Neural progenitor cell (in vitro differentiated cells): ENCODE data around the gene GPD1L. TPM values are rescaled to one million over a fixed set of nuclear protein-coding genes. Genes with fewer than 3 reads are reported as not detected.

ENCODE experiments used
- DNase-seq: peaks from one replicate; pipeline ENCODE4 v3.0.0-alpha.2; 2016; ENCODE audit warnings: low spot score
- H2AFZ ChIP-seq: fragments of 200-600 bp; sonication (generic); replicated peaks from 2 replicates; pipeline ENCODE4 v1.6.1; 2016; ENCODE audit warnings: antibody characterized with exemption
- H3F3A ChIP-seq: fragments of 200-600 bp; sonication (generic); 2 replicates; pipeline ENCODE4 v1.6.1; 2016; ENCODE audit warnings: antibody characterized with exemption, low read depth
- H3K27ac ChIP-seq: fragments of 200-600 bp; sonication (generic); 2 replicates; pipeline ENCODE4 v1.5.1; 2016; ENCODE audit warnings: mild to moderate bottlenecking
- H3K27me3 ChIP-seq: fragments of 200-600 bp; sonication (generic); 2 replicates; pipeline ENCODE4 v1.6.1; 2016; ENCODE audit warnings: mild to moderate bottlenecking, moderate library complexity
- H3K36me3 ChIP-seq: fragments of 200-600 bp; sonication (generic); 2 replicates; pipeline ENCODE4 v1.5.1; 2016
- H3K4me1 ChIP-seq: fragments of 200-600 bp; sonication (generic); 2 replicates; pipeline ENCODE4 v1.6.1; 2016; ENCODE audit warnings: mixed run types
- H3K4me2 ChIP-seq: fragments of 200-600 bp; sonication (generic); 2 replicates; pipeline ENCODE4 v1.6.1; 2016
- H3K4me3 ChIP-seq: fragments of 200-600 bp; sonication (generic); 2 replicates; pipeline ENCODE4 v1.5.1; 2016
- H3K79me2 ChIP-seq: fragments of 200-600 bp; sonication (generic); 2 replicates; pipeline ENCODE4 v1.6.1; 2016; ENCODE audit warnings: low read depth
- H3K9ac ChIP-seq: fragments of 200-600 bp; sonication (generic); 2 replicates; pipeline ENCODE4 v1.6.1; 2016
- H3K9me3 ChIP-seq: fragments of 200-600 bp; sonication (generic); 2 replicates; pipeline ENCODE4 v1.5.1; 2016; ENCODE audit warnings: low read depth
- H4K20me1 ChIP-seq: fragments of 200-600 bp; sonication (generic); 2 replicates; pipeline ENCODE4 v1.6.1; 2016; ENCODE audit warnings: low read depth
- H3K27ac Mint-ChIP-seq: 3 replicates; pipeline ENCODE4 v1.8.0; 2021; ENCODE audit warnings: mixed read lengths
- H3K27me3 Mint-ChIP-seq: 2 replicates; pipeline ENCODE4 v1.8.0; 2022; ENCODE audit warnings: low read depth, mild to moderate bottlenecking, inconsistent platforms, moderate library complexity, mixed read lengths; ENCODE audit not compliant: insufficient read depth
- H3K36me3 Mint-ChIP-seq: 3 replicates; pipeline ENCODE4 v1.8.0; 2021; ENCODE audit warnings: mixed read lengths
- H3K4me1 Mint-ChIP-seq: 3 replicates; pipeline ENCODE4 v1.8.0; 2021; ENCODE audit warnings: mixed read lengths
- H3K4me3 Mint-ChIP-seq: 3 replicates; pipeline ENCODE4 v1.8.0; 2021; ENCODE audit warnings: mild to moderate bottlenecking, moderate library complexity, mixed read lengths
- H3K9me3 Mint-ChIP-seq: 3 replicates; pipeline ENCODE4 v1.8.0; 2020; ENCODE audit warnings: mixed read lengths
- CTCF ChIP-seq: fragments of 200-600 bp; sonication (generic); IDR thresholded peaks from 2 replicates; pipeline ENCODE4 v1.5.1; 2017; ENCODE audit warnings: antibody characterized with exemption, mild to moderate bottlenecking
- EZH2 ChIP-seq: fragments of 200-600 bp; sonication (generic); IDR thresholded peaks from 2 replicates; pipeline ENCODE4 v1.6.1; 2017; ENCODE audit warnings: antibody characterized with exemption, mild to moderate bottlenecking, moderate library complexity
- EZH2phosphoT487 ChIP-seq: fragments of 200-600 bp; sonication (generic); IDR thresholded peaks from 2 replicates; pipeline ENCODE4 v1.6.1; 2017; ENCODE audit warnings: antibody characterized with exemption
- total RNA-seq: library from RNA; depleted of rRNA; stranded (reverse); fragments of >200 nt; gene quantifications from 2 replicates; pipeline ENCODE4 v1.2.3, GENCODE V29; 2015; ENCODE audit warnings: low replicate concordance

Gene GPD1L
- total RNA-seq, 1 donor from 2014 or later = 5.6 TPM

GRCh38 chr3:32181365-32181764 is 74.9 kb downstream of the GPD1L start:
- Histone ChIP-seq H3K9me3 (no peaks in the 10 kb centered on the region), H3K9ac (no peak overlapping the region), H3K36me3 (no peaks in the 10 kb centered on the region), H3K27ac (no peak overlapping the region), H3K27me3 (peaks cover 6% of the 10 kb centered on the region), H2AFZ (peak overlapping the region; percentile 7), H3K4me2 (no peak overlapping the region), H4K20me1 (no peaks in the 10 kb centered on the region), H3K4me1 (no peaks in the 10 kb centered on the region), H3K79me2 (no peaks in the 10 kb centered on the region), H3F3A (no peaks in the 10 kb centered on the region), H3K4me3 (no peak overlapping the region)
- Mint-ChIP-seq H3K27me3 (peaks cover 3% of the 10 kb centered on the region), H3K27ac (peak overlapping the region; percentile 1), H3K4me3 (no peak overlapping the region), H3K9me3 (no peaks in the 10 kb centered on the region), H3K4me1 (peaks cover 13% of the 10 kb centered on the region), H3K36me3 (no peaks in the 10 kb centered on the region)
- no peak for DNase-seq
- TF ChIP-seq CTCF (no peak), EZH2 (no peak), EZH2phosphoT487 (no peak)

- Mint-ChIP-seq H3K27me3 (peaks cover 3% of the 10 kb centered on the region), H3K4me1 (peaks cover 15% of the 10 kb centered on the region), H3K36me3 (no peaks in the 10 kb centered on the region), H3K4me3 (no peak overlapping the region), H3K9me3 (no peaks in the 10 kb centered on the region), H3K27ac (no peak overlapping the region)
- Histone ChIP-seq H4K20me1 (no peaks in the 10 kb centered on the region), H3K4me1 (no peaks in the 10 kb centered on the region), H3K79me2 (no peaks in the 10 kb centered on the region), H3F3A (no peaks in the 10 kb centered on the region), H3K9me3 (no peaks in the 10 kb centered on the region), H3K4me2 (no peak overlapping the region), H3K4me3 (no peak overlapping the region), H3K27me3 (peaks cover 3% of the 10 kb centered on the region), H2AFZ (no peak overlapping the region), H3K9ac (no peak overlapping the region), H3K36me3 (no peaks in the 10 kb centered on the region), H3K27ac (no peak overlapping the region)
- TF ChIP-seq EZH2phosphoT487 (no peak), EZH2 (no peak), CTCF (no peak)
- DNase-seq = no peak
Measured at GRCh38 chr3:32181796-32182195, 75.4 kb downstream of the GPD1L start.

- Histone ChIP-seq H3K36me3 (no peaks in the 10 kb centered on the region), H3K27me3 (no peaks in the 10 kb centered on the region), H3K9ac (no peak overlapping the region), H3K79me2 (no peaks in the 10 kb centered on the region), H3K27ac (no peak overlapping the region), H2AFZ (no peak overlapping the region), H3F3A (no peaks in the 10 kb centered on the region), H3K9me3 (no peaks in the 10 kb centered on the region), H3K4me1 (no peaks in the 10 kb centered on the region), H3K4me2 (no peak overlapping the region), H3K4me3 (no peak overlapping the region), H4K20me1 (no peaks in the 10 kb centered on the region)
- Mint-ChIP-seq H3K36me3 (no peaks in the 10 kb centered on the region), H3K9me3 (no peaks in the 10 kb centered on the region), H3K27me3 (no peaks in the 10 kb centered on the region), H3K4me3 (no peak overlapping the region), H3K27ac (no peak overlapping the region), H3K4me1 (peaks cover 15% of the 10 kb centered on the region)
- no peak for DNase-seq
- TF ChIP-seq EZH2phosphoT487 (no peak), EZH2 (no peak), CTCF (no peak)
Measured at GRCh38 chr3:32184187-32184730, 77.8 kb downstream of the GPD1L start.
